ENCODE measurements around the gene DDI2. TPM values are rescaled to one million over a fixed set of nuclear protein-coding genes. Genes with fewer than 3 reads are reported as not detected.

The DDI2 gene
- total and polyA plus RNA-seq, 2 donors (not counting 3 experiments of a cell fraction or from before 2014, with no cell fraction given) = 5.4 to 35.2 TPM

DNA sequence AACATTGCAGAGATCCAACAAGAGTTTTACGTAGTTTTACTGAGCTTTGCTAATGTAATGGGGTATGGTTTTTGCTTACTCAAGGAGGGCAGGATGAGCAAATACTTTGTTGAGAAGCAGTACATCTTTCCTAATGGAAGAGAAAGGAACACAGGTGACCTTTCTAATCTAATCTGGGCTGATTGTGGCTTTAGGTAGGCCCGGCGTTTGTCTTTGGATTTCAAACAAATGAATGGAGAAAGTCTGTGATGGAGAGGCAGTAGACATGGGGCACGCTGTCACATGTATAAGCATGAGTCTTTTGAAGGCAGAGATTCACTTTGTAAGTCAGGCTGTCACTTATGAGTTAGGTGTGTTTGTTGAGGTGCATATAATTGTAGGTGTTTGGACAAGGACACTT lies 68.6 kb downstream of the DDI2 start:
- FAIRE-seq (peak; percentile 76), DNase-seq (ENCODE audit: low read depth, low spot score) (no peak)
- Histone ChIP-seq H4K20me1 (replicated peaks; ENCODE audit: control insufficient read depth, extremely low read depth, insufficient read depth, low read length) (no peaks in the 10 kb centered on the region), H3K4me1 (ENCODE audit: control insufficient read depth, extremely low read depth, insufficient read depth, low read length) (peaks cover 7% of the 10 kb centered on the region), H3K9me1 (replicated peaks; ENCODE audit: control insufficient read depth, extremely low read depth, insufficient read depth, low read length) (no peaks in the 10 kb centered on the region), H3K4me2 (ENCODE audit: insufficient read depth, low read length) (peak overlapping the region; percentile 79), H3K36me3 (ENCODE audit: control insufficient read depth in 2 of 2, extremely low read depth in 1 of 2, insufficient read depth in 2 of 2, low read length in 2 of 2) (peaks cover 0 to 2% of the 10 kb centered on the region in 2 experiments), H3K9me3 (replicated peaks; ENCODE audit: control insufficient read depth, insufficient read depth, low read length) (no peaks in the 10 kb centered on the region), H3K4me3 (replicated peaks in 1 of 3; ENCODE audit: insufficient read depth in 1 of 3, low read depth in 1 of 3, low read length in 3 of 3) (peak overlapping the region in 1 of 3 experiments; percentile 73), H3K9ac (replicated peaks; ENCODE audit: extremely low read depth, insufficient read depth, low read length) (no peak overlapping the region), H2AFZ (ENCODE audit: low read depth, low read length) (no peak overlapping the region), H3K79me2 (ENCODE audit: control insufficient read depth, insufficient read depth, low read length) (peaks cover 56% of the 10 kb centered on the region), H3K27ac (ENCODE audit: insufficient read depth, low read depth, low read length) (no peak overlapping the region), H3K27me3 (ENCODE audit: control insufficient read depth in 2 of 2, insufficient read depth in 2 of 2, low read length in 2 of 2) (no peaks in the 10 kb centered on the region)
- POLR2A ChIA-PET = interaction anchor here (0.6 kb wide), 1 partner anchor 715 kb away, joined by 11 read pairs; no protein-coding TSS in a partner anchor
- BruUV-seq (replicated peaks) = no TSS peak
- intact Hi-C loops (cut with micrococcal nuclease) (loop anchor here (2.0 kb wide), 1 partner anchor 75 kb away; no protein-coding TSS in a partner anchor), dilution Hi-C loops (cut with MboI; ENCODE audit: extremely low pct_ligation_motif_present, low sequenced_read_pairs) (no loop called here)
- TF ChIP-seq EZH2 (IDR thresholded peaks at IDR 0.05; ENCODE audit: borderline replicate concordance, low read depth, low read length, severe bottlenecking) (no peak), POLR2A (IDR thresholded peaks at IDR 0.05; ENCODE audit: low read depth, low read length) (no peak), MYC (IDR thresholded peaks at IDR 0.05; ENCODE audit: low read depth, low read length) (no peak), FOS (IDR thresholded peaks at IDR 0.05; ENCODE audit: borderline replicate concordance, insufficient read depth, low read length) (no peak), MAX (IDR thresholded peaks at IDR 0.05; ENCODE audit: insufficient read depth, insufficient read length) (no peak), POLR2AphosphoS5 (IDR thresholded peaks at IDR 0.05; ENCODE audit: insufficient read depth, low read depth, low read length) (no peak), JUN (IDR thresholded peaks at IDR 0.05; ENCODE audit: borderline replicate concordance, insufficient read depth, insufficient read length, low read depth) (no peak), GATA2 (IDR thresholded peaks at IDR 0.05; ENCODE audit: insufficient read depth, insufficient read length, low read depth, low read length) (no peak), CTCF (IDR thresholded peaks at IDR 0.05; ENCODE audit: extremely low read depth in 1 of 2, insufficient read depth in 1 of 2, low read depth in 1 of 2, low read length in 2 of 2) (no peak)
- CTCF ChIA-PET = interaction anchor here (1.1 to 1.4 kb wide), 2 partner anchors 16 to 46 kb away, joined by 3 to 4 read pairs; no protein-coding TSS in a partner anchor
